ENCODE measurements around the gene ABHD12B.

ABHD12B gene

GRCh38 chr14:50920482-50921230 is 48.8 kb downstream of the ABHD12B start:
- TF ChIP-seq ZFX (IDR thresholded peaks at IDR 0.05; ENCODE audit: borderline replicate concordance) (no peak), CTCF (IDR thresholded peaks at IDR 0.05) (no peak)

GRCh38 chr14:50922803-50923202 is 51.0 kb downstream of the ABHD12B start:
- no peak overlapping the region for H3K27ac ChIP-seq
- TF ChIP-seq ZFX (IDR thresholded peaks at IDR 0.05; ENCODE audit: borderline replicate concordance) (no peak), CTCF (IDR thresholded peaks at IDR 0.05) (no peak)

More at GRCh38 chr14:50920482-50921230, 48.8 kb downstream of the ABHD12B start:
- H3K27ac ChIP-seq = no peak overlapping the region

GRCh38 chr14:50924236-50924635 is 52.4 kb downstream of the ABHD12B start:
- H3K27ac ChIP-seq = peak overlapping the region; percentile 30

GRCh38 chr14:50924843-50925242 is 53.0 kb downstream of the ABHD12B start:
- TF ChIP-seq CTCF (IDR thresholded peaks at IDR 0.05) (no peak), ZFX (IDR thresholded peaks at IDR 0.05; ENCODE audit: borderline replicate concordance) (no peak)
- H3K27ac ChIP-seq = peak overlapping the region; percentile 30

More at GRCh38 chr14:50924236-50924635, 52.4 kb downstream of the ABHD12B start:
- TF ChIP-seq CTCF (IDR thresholded peaks at IDR 0.05) (no peak), ZFX (IDR thresholded peaks at IDR 0.05; ENCODE audit: borderline replicate concordance) (no peak)

GRCh38 chr14:50926851-50927386 is 55.1 kb downstream of the ABHD12B start:
- TF ChIP-seq CTCF (IDR thresholded peaks at IDR 0.05) (no peak), ZFX (IDR thresholded peaks at IDR 0.05; ENCODE audit: borderline replicate concordance) (no peak)
- no peak overlapping the region for H3K27ac ChIP-seq

GRCh38 chr14:50928002-50928635 is 56.3 kb downstream of the ABHD12B start:
- no peak for TF ChIP-seq ZFX (IDR thresholded peaks at IDR 0.05; ENCODE audit: borderline replicate concordance)
- no peak for TF ChIP-seq CTCF (IDR thresholded peaks at IDR 0.05)
- H3K27ac ChIP-seq = no peak overlapping the region

GRCh38 chr14:50929506-50929905 is 57.7 kb downstream of the ABHD12B start:
- no peak overlapping the region for H3K27ac ChIP-seq

More at GRCh38 chr14:50929506-50929905, 57.7 kb downstream of the ABHD12B start:
- TF ChIP-seq ZFX (IDR thresholded peaks at IDR 0.05; ENCODE audit: borderline replicate concordance) (no peak), CTCF (IDR thresholded peaks at IDR 0.05) (no peak)

All from 22Rv1 (cell line).